ENCODE measurements around the gene SPECC1L. TPM values are rescaled to one million over a fixed set of nuclear protein-coding genes. Genes with fewer than 3 reads are reported as not detected.

SPECC1L gene
- total and polyA plus RNA-seq, 3 experiments from 2014 or later = 14.9 to 52.1 (median 51.9) TPM

DNA sequence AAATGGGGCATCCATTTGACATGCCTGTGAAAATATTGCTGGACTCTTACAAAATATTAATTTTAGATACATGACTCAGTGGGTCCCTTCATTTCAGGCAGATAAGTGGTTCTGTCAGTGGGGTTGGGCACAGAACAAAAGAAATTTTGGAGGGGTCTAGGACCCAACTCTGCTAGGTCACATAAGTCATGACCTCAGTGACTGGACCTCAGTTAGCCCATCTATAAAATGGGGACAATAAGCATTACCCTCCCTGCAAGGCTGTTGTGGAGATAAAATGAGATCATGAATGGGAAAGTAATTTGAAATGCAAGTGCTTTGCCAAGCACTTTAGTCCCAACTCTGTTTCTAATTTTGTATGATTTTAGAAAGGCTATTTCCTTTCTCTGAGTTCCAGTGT is 180.5 kb downstream of the SPECC1L start:
- ChIA-PET POLR2A (no interaction called here), CTCF (no interaction called here)
- Histone ChIP-seq H3K4me1 (ENCODE audit: insufficient read depth, low read length) (no peaks in the 10 kb centered on the region), H3K4me3 (ENCODE audit: low read length) (no peak overlapping the region), H3K36me3 (ENCODE audit: insufficient read depth, low read length) (no peaks in the 10 kb centered on the region), H3K27ac (ENCODE audit: low read depth, low read length) (no peak overlapping the region), H3K9me3 (ENCODE audit: low read length) (no peaks in the 10 kb centered on the region), H3K27me3 (ENCODE audit: insufficient read depth, low read length, poor library complexity, severe bottlenecking) (no peaks in the 10 kb centered on the region)
- H3K4me3 Mint-ChIP-seq = no peak overlapping the region
- DNase-seq = no peak
- peaks cover 0 to 7% (median 0%) of the 10 kb centered on the region in 3 donors for H3K4me1 Mint-ChIP-seq
- peak overlapping the region in 1 of 8 donors; percentile 47 for H3K27ac Mint-ChIP-seq
- H3K27me3 Mint-ChIP-seq = no peaks in the 10 kb centered on the region
- H3K9me3 Mint-ChIP-seq = peaks cover 0 to 8% (median 4%) of the 10 kb centered on the region in 5 donors
- peaks cover 0 to 4% (median 2%) of the 10 kb centered on the region in 3 donors for H3K36me3 Mint-ChIP-seq

GRCh38 chr22:24453853-24454252 is 183.2 kb downstream of the SPECC1L start:
- Histone ChIP-seq H3K4me3 (ENCODE audit: low read length) (no peak overlapping the region), H3K36me3 (ENCODE audit: insufficient read depth, low read length) (no peaks in the 10 kb centered on the region), H3K4me1 (ENCODE audit: insufficient read depth, low read length) (no peaks in the 10 kb centered on the region), H3K27me3 (ENCODE audit: insufficient read depth, low read length, poor library complexity, severe bottlenecking) (no peaks in the 10 kb centered on the region), H3K27ac (ENCODE audit: low read depth, low read length) (no peak overlapping the region), H3K9me3 (ENCODE audit: low read length) (no peaks in the 10 kb centered on the region)
- peak overlapping the region in 1 of 8 donors; percentile 22 for H3K27ac Mint-ChIP-seq
- no peaks in the 10 kb centered on the region for H3K27me3 Mint-ChIP-seq
- H3K9me3 Mint-ChIP-seq = peaks cover 0 to 8% (median 4%) of the 10 kb centered on the region in 5 donors
- no peak overlapping the region for H3K4me3 Mint-ChIP-seq
- ChIA-PET POLR2A (no interaction called here), CTCF (interaction anchor here (1.2 kb wide), 1 partner anchor 30 kb away, joined by 3 read pairs; no protein-coding TSS in a partner anchor)
- peaks cover 0 to 4% (median 0%) of the 10 kb centered on the region in 3 donors for H3K36me3 Mint-ChIP-seq
- DNase-seq = no peak
- H3K4me1 Mint-ChIP-seq = no peaks in the 10 kb centered on the region

GRCh38 chr22:24455039-24455438 is 184.4 kb downstream of the SPECC1L start:
- Mint-ChIP-seq H3K36me3 (peaks cover 0 to 4% (median 0%) of the 10 kb centered on the region in 3 donors), H3K4me1 (peaks cover 0 to 3% (median 0%) of the 10 kb centered on the region in 3 donors), H3K9me3 (peaks cover 0 to 8% (median 4%) of the 10 kb centered on the region in 5 donors), H3K27ac (no peak overlapping the region), H3K4me3 (no peak overlapping the region), H3K27me3 (no peaks in the 10 kb centered on the region)
- Histone ChIP-seq H3K9me3 (ENCODE audit: low read length) (no peaks in the 10 kb centered on the region), H3K36me3 (ENCODE audit: insufficient read depth, low read length) (no peaks in the 10 kb centered on the region), H3K27ac (ENCODE audit: low read depth, low read length) (no peak overlapping the region), H3K27me3 (ENCODE audit: insufficient read depth, low read length, poor library complexity, severe bottlenecking) (no peaks in the 10 kb centered on the region), H3K4me3 (ENCODE audit: low read length) (no peak overlapping the region), H3K4me1 (ENCODE audit: insufficient read depth, low read length) (no peaks in the 10 kb centered on the region)
- POLR2A ChIA-PET = no interaction called here
- CTCF ChIA-PET = no interaction called here
- DNase-seq = no peak

DNA sequence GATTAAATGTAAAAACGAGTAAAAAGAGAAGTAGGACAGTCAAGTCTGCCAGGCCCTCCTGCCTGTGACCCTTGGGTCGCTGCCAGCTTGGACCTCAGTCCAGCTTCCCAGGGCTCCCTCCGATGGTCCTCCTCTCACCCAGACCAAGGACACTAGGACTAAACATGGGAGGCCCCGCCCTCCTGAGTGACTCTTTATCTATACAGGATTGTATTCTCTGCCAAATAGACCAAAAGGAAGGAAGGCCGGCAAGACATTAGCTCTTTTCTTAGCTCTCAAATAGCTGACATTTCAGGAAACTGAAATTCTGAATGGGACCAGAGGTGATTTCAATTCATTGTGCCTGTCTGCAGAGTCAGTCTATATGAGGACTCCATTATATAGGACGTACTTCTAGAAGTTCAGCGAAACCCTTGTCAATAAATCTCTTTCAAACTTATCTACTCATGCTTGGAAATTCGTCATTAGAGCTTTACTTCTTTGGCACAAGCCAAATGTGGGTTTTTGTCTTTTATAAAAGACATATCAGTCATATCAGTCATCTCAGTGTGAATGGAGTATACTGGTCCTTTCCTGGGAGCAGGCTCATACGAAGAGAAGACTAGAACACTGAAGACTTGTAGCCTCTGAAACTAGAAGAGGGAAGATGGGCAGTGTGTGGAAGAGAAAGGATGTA is 185.3 kb downstream of the SPECC1L start:
- no peaks in the 10 kb centered on the region for H3K36me3 Mint-ChIP-seq
- no peaks in the 10 kb centered on the region for H3K27me3 Mint-ChIP-seq
- peaks cover 0 to 6% (median 3%) of the 10 kb centered on the region in 5 donors for H3K9me3 Mint-ChIP-seq
- H3K27ac Mint-ChIP-seq = peak overlapping the region in 2 of 8 donors; percentile 54 to 68
- H3K27ac ChIP-seq (ENCODE audit: low read depth, low read length) = no peak overlapping the region
- H3K4me3 ChIP-seq (ENCODE audit: low read length) = no peak overlapping the region
- CTCF ChIA-PET = interaction anchor here (0.9 to 1.5 kb wide), 2 partner anchors 9 to 20 kb away, joined by 3 to 4 read pairs; no protein-coding TSS in a partner anchor
- no peak overlapping the region for H3K4me3 Mint-ChIP-seq
- no peaks in the 10 kb centered on the region for H3K36me3 ChIP-seq (ENCODE audit: insufficient read depth, low read length)
- H3K4me1 Mint-ChIP-seq = peaks cover 0 to 8% (median 5%) of the 10 kb centered on the region in 3 donors
- no peaks in the 10 kb centered on the region for H3K27me3 ChIP-seq (ENCODE audit: insufficient read depth, low read length, poor library complexity, severe bottlenecking)
- no peak for DNase-seq
- H3K4me1 ChIP-seq (ENCODE audit: insufficient read depth, low read length) = no peaks in the 10 kb centered on the region
- POLR2A ChIA-PET = no interaction called here
- no peaks in the 10 kb centered on the region for H3K9me3 ChIP-seq (ENCODE audit: low read length)

- DNase-seq = no peak
- POLR2A ChIA-PET = interaction anchor here (0.7 kb wide), 1 partner anchor 119 kb away, joined by 4 read pairs; no protein-coding TSS in a partner anchor
- H3K4me3 ChIP-seq (ENCODE audit: low read length) = no peak overlapping the region
- no peak overlapping the region for H3K27ac ChIP-seq (ENCODE audit: low read depth, low read length)
- H3K36me3 ChIP-seq (ENCODE audit: insufficient read depth, low read length) = no peaks in the 10 kb centered on the region
- no peak overlapping the region for H3K4me3 Mint-ChIP-seq
- H3K27me3 ChIP-seq (ENCODE audit: insufficient read depth, low read length, poor library complexity, severe bottlenecking) = no peaks in the 10 kb centered on the region
- no peaks in the 10 kb centered on the region for H3K36me3 Mint-ChIP-seq
- no peaks in the 10 kb centered on the region for H3K9me3 ChIP-seq (ENCODE audit: low read length)
- H3K9me3 Mint-ChIP-seq = no peaks in the 10 kb centered on the region
- no peaks in the 10 kb centered on the region for H3K27me3 Mint-ChIP-seq
- no peaks in the 10 kb centered on the region for H3K4me1 ChIP-seq (ENCODE audit: insufficient read depth, low read length)
- CTCF ChIA-PET = no interaction called here
- peaks cover 0 to 11% (median 5%) of the 10 kb centered on the region in 3 donors for H3K4me1 Mint-ChIP-seq
- H3K27ac Mint-ChIP-seq = no peak overlapping the region
Measured at GRCh38 chr22:24457894-24458420, 187.3 kb downstream of the SPECC1L start.

DNA sequence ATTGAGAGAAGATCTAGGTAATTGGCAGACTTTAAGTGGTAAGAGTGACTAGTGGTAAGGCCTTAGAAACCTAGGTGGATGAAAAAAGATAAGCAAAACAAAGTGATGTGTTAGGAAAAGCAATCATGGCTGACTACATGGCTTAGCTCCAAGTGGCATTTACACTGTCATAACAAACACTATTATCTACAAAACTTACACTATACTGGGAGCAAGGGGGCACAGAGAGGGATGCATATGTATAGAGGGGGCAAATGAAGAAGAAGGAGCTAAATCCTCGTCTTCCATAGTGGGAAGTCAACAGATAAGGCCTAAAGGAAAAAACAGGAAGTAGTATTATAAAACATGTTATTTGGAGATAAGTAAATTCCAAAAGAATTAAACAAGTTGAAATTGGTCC is 189.3 kb downstream of the SPECC1L start:
- no peaks in the 10 kb centered on the region for H3K27me3 Mint-ChIP-seq
- no peak overlapping the region for H3K4me3 Mint-ChIP-seq
- H3K27ac ChIP-seq (ENCODE audit: low read depth, low read length) = no peak overlapping the region
- DNase-seq = no peak
- ChIA-PET CTCF (no interaction called here), POLR2A (no interaction called here)
- H3K4me3 ChIP-seq (ENCODE audit: low read length) = no peak overlapping the region
- H3K36me3 ChIP-seq (ENCODE audit: insufficient read depth, low read length) = no peaks in the 10 kb centered on the region
- no peaks in the 10 kb centered on the region for H3K4me1 ChIP-seq (ENCODE audit: insufficient read depth, low read length)
- peaks cover 0 to 11% (median 5%) of the 10 kb centered on the region in 3 donors for H3K4me1 Mint-ChIP-seq
- no peaks in the 10 kb centered on the region for H3K9me3 ChIP-seq (ENCODE audit: low read length)
- no peaks in the 10 kb centered on the region for H3K36me3 Mint-ChIP-seq
- no peaks in the 10 kb centered on the region for H3K9me3 Mint-ChIP-seq
- H3K27ac Mint-ChIP-seq = peak overlapping the region in 2 of 8 donors; percentile 71 to 77
- H3K27me3 ChIP-seq (ENCODE audit: insufficient read depth, low read length, poor library complexity, severe bottlenecking) = no peaks in the 10 kb centered on the region

- Mint-ChIP-seq H3K36me3 (no peaks in the 10 kb centered on the region), H3K27ac (peak overlapping the region in 2 of 8 donors; percentile 49 to 57), H3K4me3 (peak overlapping the region in 2 of 7 donors; percentile 6 to 17), H3K27me3 (no peaks in the 10 kb centered on the region), H3K4me1 (peaks cover 0 to 11% (median 5%) of the 10 kb centered on the region in 3 donors), H3K9me3 (no peaks in the 10 kb centered on the region)
- Histone ChIP-seq H3K4me1 (ENCODE audit: insufficient read depth, low read length) (no peaks in the 10 kb centered on the region), H3K27ac (ENCODE audit: low read depth, low read length) (no peak overlapping the region), H3K27me3 (ENCODE audit: insufficient read depth, low read length, poor library complexity, severe bottlenecking) (no peaks in the 10 kb centered on the region), H3K36me3 (ENCODE audit: insufficient read depth, low read length) (no peaks in the 10 kb centered on the region), H3K9me3 (ENCODE audit: low read length) (no peaks in the 10 kb centered on the region), H3K4me3 (ENCODE audit: low read length) (no peak overlapping the region)
- ChIA-PET CTCF (interaction anchor here (1.5 to 1.6 kb wide), 2 partner anchors 9 to 17 kb away, joined by 3 read pairs; no protein-coding TSS in a partner anchor), POLR2A (no interaction called here)
- no peak for DNase-seq
Measured at GRCh38 chr22:24460418-24461089, 189.9 kb downstream of the SPECC1L start.

All from CD8-positive, alpha-beta memory T cell (primary cell).